Measurements from ENCODE around the gene FOXA3.

FOXA3 gene

DNA sequence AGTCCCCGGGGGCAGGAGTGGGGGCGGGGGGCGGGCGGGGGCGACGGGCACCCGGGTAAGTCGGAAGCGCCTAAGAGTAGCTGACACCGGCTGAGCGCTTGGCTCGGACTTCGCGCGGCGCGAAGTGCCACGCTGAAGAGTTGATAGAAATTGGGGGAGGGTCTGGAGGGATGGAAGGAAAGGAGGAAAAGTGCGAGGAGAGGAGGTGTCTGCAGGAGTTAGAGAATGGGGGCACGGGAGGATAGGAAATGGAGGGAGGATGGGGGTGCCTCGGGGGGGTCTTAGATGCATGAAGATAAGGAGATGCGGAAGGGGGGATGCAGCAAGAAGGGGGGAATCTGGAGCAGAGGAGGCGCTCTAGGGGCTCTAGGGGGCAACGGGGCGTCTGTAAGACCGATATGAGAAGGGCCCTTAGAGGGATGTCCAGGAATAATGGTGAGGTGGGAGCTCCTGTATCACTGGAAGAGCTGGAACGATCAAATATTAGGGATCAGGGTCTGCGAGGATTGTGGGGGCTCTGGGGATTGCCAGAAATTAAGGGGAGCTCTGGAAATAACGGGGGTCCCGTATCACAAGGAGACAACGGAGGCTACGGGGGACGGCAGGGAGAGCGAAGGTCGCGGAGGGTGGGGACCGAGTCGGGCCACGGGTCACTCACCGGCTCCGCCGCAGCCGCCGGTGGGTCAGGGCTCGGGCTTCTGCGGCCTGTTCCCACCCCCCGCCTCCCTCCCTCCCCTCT lies 38.0 kb downstream of the FOXA3 start, which contains the start of gene MYPOP:
Gene MYPOP, minus strand, starts transcription at position 702 of the 739 bp plus-strand sequence. CDS start 840 bp downstream, outside the sequence.
- peak within 1 kb of the TSS; percentile 98 for H3K4me3 Mint-ChIP-seq
- H3K36me3 Mint-ChIP-seq, result peaks cover 11% of the 10 kb centered on the region
- H3K4me1 Mint-ChIP-seq, result peaks cover 14% of the 10 kb centered on the region
- no peak for ATAC-seq (ENCODE audit: low read depth)
- H3K9me3 Mint-ChIP-seq, result no peaks in the 10 kb centered on the region
- peak within 1 kb of the TSS; percentile 78 for H3K27ac Mint-ChIP-seq
- peaks cover 6% of the 10 kb centered on the region for H3K27me3 Mint-ChIP-seq
- no peak for DNase-seq (ENCODE audit: low spot score in 2 of 2)

DNA sequence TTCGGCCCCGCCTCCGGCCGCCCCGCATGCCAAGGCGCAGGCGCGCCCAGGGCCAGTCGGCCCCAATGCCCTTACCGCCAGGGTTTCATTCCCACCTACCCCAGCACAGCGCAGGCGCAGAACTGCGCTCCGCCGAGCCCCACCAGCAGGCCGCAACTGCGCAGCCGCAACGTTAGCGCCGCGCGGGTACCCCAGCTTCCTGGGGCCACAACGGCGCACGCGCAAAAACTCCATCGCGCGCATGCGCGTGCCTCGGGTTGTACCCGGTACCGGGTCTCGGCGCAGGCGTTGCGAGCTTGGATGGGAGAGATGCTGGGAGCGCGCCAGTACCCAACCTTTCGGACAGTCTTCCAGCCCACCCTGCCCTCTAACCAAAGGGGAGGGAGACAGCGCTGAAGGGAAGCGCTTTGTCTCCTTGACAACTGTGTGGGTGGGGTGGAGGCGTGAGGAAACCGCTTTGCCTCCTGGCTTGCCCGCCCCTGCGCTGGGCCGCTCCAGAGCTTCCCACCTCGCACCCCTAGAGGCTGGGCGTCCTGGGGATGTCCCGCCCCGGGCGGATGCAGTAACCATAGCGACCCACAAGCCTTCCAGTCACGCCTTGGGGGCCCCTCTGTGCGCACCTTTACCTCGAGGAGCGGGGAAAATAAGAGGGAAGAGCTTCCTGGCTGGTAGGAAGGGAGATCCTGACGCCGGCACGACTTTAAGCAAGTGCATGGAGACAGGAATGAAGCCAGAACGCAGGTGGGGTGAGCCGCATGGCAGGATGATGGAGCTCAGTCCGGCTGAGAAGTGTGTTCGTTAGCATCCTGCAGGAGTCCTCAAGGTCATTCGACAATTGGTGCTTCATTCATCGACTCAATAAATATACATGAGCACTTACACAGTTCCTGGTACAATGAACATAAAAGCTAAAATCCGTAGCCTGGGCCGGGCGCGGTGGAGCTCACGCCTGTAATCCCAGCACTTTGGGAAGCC lies 38.8 kb downstream of the FOXA3 start:
- peak overlapping the region; percentile 98 for H3K4me3 Mint-ChIP-seq
- H3K4me1 Mint-ChIP-seq, result peaks cover 14% of the 10 kb centered on the region
- H3K36me3 Mint-ChIP-seq, result peaks cover 11% of the 10 kb centered on the region
- peak; percentile 99 to 100 for DNase-seq (ENCODE audit: low spot score in 2 of 2)
- H3K9me3 Mint-ChIP-seq, result no peaks in the 10 kb centered on the region
- H3K27me3 Mint-ChIP-seq, result peaks cover 6% of the 10 kb centered on the region
- peak overlapping the region; percentile 78 for H3K27ac Mint-ChIP-seq
- peak; percentile 82 for ATAC-seq (ENCODE audit: low read depth)

DNA sequence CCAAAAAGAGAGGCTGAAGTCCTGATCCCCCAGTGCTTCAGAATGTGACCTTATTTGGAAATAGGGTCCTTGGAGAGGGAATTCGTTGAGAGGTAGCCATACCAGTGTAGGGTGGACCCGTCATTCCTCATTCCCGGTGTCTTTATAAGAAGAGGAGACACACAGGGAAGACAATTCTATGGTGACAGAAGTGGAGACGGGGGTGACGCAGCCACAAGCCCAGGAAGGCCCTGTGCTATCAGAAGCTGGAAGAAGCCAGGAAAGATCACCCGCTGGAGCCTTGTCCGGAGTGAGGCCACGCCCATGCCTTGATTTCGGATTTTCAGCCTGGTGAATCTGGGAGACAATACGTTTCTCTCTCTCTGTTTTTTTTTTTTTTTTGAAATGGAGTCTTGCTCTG lies 40.9 kb downstream of the FOXA3 start:
- H3K27me3 Mint-ChIP-seq, result peaks cover 11% of the 10 kb centered on the region
- no peak overlapping the region for H3K27ac Mint-ChIP-seq
- H3K9me3 Mint-ChIP-seq, result no peaks in the 10 kb centered on the region
- no peak for DNase-seq (ENCODE audit: low spot score in 2 of 2)
- peaks cover 13% of the 10 kb centered on the region for H3K4me1 Mint-ChIP-seq
- no peak overlapping the region for H3K4me3 Mint-ChIP-seq
- H3K36me3 Mint-ChIP-seq, result peaks cover 4% of the 10 kb centered on the region
- no peak for ATAC-seq (ENCODE audit: low read depth)

DNA sequence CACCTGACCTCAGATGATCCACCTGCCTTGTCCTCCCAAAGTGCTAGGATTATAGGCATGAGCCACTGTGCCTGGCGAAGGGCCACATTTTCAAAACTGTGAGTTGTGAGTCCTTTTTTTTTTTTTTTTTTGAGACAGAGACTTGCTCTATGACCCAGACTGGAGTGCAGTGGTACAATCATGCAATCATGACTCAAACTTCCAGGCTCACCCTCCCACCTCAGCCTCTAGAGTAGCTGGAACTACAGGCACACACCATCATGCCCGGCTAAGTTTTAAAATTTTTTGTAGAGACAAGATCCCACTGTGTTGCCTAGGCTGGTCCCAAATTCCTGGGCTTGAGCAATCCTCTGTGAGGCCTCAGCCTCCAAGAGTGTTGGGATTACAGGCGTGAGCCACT lies 42.1 kb downstream of the FOXA3 start:
- Mint-ChIP-seq H3K27me3 (peaks cover 17% of the 10 kb centered on the region), H3K4me3 (no peak overlapping the region), H3K27ac (no peak overlapping the region), H3K4me1 (peaks cover 5% of the 10 kb centered on the region), H3K36me3 (peaks cover 2% of the 10 kb centered on the region), H3K9me3 (no peaks in the 10 kb centered on the region)
- no peak for DNase-seq (ENCODE audit: low spot score in 2 of 2)
- no peak for ATAC-seq (ENCODE audit: low read depth)

DNA sequence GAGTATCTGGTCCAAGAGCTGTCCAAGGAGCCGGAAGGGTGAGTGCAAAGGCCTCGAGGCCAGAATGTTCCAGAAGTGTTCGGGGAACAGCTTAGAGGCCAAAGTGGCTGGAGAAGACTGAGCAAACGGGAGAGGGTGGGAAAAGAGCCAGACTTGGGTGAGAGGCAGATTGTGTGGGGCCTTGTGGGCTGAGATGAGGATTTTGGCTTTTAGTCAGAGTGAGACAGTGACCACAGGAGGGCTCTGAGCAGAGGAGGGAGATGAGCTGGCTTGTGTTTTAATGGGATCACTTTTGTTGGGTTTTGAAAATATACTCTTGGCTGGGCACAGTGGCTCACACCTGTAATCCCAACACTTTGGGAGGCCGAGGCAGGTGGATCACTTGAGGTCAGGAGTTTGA lies 44.8 kb downstream of the FOXA3 start:
- ATAC-seq (ENCODE audit: low read depth), result no peak
- Mint-ChIP-seq H3K4me1 (no peaks in the 10 kb centered on the region), H3K27me3 (peaks cover 24% of the 10 kb centered on the region), H3K9me3 (no peaks in the 10 kb centered on the region), H3K4me3 (no peak overlapping the region), H3K27ac (no peak overlapping the region), H3K36me3 (peaks cover 2% of the 10 kb centered on the region)
- no peak for DNase-seq (ENCODE audit: low spot score in 2 of 2)

DNA sequence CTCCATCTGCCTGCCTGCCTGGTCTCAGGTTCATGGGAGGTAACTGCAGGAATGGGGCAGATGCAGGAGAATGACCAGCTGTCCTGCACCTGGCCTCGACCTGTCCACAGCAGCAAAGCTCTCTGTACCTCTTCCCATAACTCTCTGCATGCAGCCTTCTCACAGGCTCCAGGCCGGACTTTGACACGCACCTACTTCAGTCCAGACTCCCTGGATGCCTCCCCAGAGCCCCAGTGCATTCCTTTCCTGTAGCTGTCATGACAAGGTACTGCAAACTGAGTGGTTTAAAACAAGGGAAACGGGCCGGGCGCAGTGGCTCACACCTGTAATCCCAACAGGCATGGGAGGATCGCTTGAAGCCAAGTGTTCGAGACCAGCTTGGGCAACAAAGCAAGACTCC lies 47.2 kb downstream of the FOXA3 start:
- H3K4me3 Mint-ChIP-seq, result no peak overlapping the region
- H3K27me3 Mint-ChIP-seq, result peaks cover 26% of the 10 kb centered on the region
- DNase-seq (ENCODE audit: low spot score in 2 of 2) (no peak), ATAC-seq (ENCODE audit: low read depth) (no peak)
- peaks cover 2% of the 10 kb centered on the region for H3K36me3 Mint-ChIP-seq
- H3K4me1 Mint-ChIP-seq, result no peaks in the 10 kb centered on the region
- no peak overlapping the region for H3K27ac Mint-ChIP-seq
- no peaks in the 10 kb centered on the region for H3K9me3 Mint-ChIP-seq

DNA sequence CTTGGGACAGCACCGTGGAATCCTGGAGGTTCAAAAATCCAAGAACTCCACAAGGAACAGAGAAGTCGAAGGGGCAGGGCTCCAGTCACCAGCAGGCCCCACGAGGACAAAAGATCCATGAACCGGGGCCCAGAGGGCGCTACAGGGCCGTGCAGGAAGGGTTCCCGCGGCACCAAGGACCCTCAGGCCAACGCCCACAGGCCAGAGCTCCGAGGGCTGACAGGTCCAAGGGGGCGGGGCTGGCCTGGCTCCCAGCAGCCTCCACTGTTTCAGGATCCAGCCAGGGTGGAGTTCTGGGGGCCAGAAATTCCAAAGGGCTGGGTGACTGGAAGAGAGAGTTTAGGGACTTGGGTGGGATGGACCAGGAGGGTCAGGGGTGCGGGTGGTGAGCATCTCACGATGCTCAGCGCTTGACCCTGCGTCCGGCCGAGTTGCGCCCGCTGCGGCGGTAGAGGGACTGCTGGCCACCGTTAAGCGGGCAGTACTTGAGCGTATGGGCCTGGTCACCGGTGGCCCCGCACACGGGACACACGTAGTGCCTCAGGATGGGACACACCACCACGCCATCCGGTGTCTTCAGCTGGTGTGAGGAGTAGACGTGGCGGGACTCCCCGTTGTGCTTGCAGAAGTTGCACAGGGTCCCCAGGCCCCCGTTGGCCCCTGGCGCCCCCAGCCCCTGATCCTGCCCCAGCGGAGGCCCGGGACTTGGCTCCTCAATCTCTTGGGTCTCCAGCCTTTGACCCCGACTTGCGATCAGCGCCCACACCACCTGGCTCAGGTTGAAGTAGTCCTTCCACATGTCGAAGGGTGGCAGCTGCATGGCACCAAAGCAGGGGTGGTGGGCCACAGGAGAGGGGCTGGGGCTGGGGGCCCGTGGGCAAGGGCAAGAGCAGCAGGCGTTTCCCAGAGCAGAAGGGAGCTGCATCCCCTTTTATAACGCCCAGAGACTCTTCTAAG lies 50.0 kb downstream of the FOXA3 start, which contains the start of gene NANOS2:
Gene NANOS2, minus strand, starts transcription at position 905 of the 957 bp plus-strand sequence. Its CDS starts 85 bp downstream, at position 820.
- H3K9me3 Mint-ChIP-seq, result no peaks in the 10 kb centered on the region
- H3K27ac Mint-ChIP-seq, result no peak within 1 kb of the TSS
- no peak for ATAC-seq (ENCODE audit: low read depth)
- H3K27me3 Mint-ChIP-seq, result peaks cover 22% of the 10 kb centered on the region
- no peaks in the 10 kb centered on the region for H3K4me1 Mint-ChIP-seq
- no peak within 1 kb of the TSS for H3K4me3 Mint-ChIP-seq
- DNase-seq (ENCODE audit: low spot score in 2 of 2), result no peak
- no peaks in the 10 kb centered on the region for H3K36me3 Mint-ChIP-seq

DNA sequence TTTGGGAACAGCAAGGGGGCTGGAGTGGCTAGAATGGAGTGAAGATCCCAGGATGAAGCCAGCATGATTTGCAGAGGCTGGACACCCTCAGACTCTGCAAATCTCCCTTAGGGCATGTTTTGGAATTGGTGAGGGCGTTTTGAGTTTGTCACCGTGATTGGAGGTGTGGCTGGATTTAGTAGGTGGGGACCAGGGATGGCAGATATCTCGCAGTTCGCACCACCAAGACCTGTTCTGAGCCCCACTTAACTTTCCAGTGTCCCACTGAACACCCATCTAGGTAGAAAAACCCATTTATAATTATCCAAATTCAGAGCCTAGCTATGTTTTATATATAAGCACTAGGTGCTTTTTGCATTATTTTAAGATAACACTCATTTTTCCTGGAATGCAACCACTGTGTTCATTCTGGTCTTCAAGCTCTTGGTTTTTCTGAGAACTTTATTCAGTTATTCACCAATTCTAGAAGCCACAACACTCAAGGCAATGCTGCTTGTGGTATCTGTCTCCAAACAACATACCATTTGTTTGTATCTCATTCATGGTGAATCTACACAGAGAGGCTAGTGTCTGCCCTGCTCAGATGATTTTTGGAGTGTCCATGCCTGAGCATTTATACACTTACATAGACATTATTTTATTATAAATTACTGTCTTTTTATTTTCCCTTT lies 53.4 kb downstream of the FOXA3 start:
- Mint-ChIP-seq H3K9me3 (no peaks in the 10 kb centered on the region), H3K36me3 (no peaks in the 10 kb centered on the region), H3K27me3 (peaks cover 11% of the 10 kb centered on the region), H3K4me1 (no peaks in the 10 kb centered on the region), H3K4me3 (no peak overlapping the region), H3K27ac (no peak overlapping the region)
- ATAC-seq (ENCODE audit: low read depth) (no peak), DNase-seq (ENCODE audit: low spot score in 2 of 2) (no peak)

DNA sequence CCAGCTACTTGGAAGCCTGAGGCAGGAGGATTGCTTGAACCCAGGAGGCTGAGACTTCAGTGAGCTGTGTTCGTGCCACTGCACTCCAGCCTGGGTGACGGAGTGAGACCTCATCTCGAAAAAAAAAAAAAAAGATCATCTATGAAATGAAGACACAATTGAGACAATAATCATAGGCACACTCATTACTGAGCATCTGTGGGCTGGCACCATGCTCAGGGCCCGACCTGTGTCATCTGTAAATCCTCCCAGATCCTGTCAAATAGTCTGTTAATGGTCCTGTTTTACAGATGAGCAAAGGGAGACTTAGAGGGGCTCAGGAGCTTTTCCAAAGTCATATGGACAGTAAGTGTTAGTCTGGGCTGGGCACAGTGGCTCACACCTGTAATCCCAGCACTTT lies 54.6 kb downstream of the FOXA3 start:
- H3K4me3 Mint-ChIP-seq, result no peak overlapping the region

DNA sequence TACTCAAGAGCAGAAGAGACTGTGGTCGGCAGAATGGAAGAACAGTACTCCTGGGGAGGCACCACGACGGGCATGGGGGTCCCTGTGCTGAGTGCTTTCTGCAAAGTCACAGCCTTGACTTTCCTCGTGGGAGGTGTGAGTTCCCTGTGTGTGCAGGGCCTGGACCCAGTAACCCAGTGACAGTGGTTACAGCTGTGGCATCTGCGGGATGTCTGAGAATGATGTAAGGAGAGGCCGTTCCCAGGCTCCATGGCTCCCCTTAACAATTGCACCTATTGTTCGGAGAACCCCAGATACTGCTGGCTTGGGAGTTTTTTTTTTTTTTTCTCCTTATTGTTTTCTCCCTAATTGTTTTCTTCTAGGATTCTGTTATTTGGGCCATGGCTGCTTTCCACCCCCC lies 55.6 kb downstream of the FOXA3 start:
- no peak overlapping the region for H3K4me3 Mint-ChIP-seq
- no peaks in the 10 kb centered on the region for H3K4me1 Mint-ChIP-seq
- peaks cover 5% of the 10 kb centered on the region for H3K27me3 Mint-ChIP-seq
- ATAC-seq (ENCODE audit: low read depth) (no peak), DNase-seq (ENCODE audit: low spot score in 2 of 2) (no peak)
- no peaks in the 10 kb centered on the region for H3K36me3 Mint-ChIP-seq
- no peaks in the 10 kb centered on the region for H3K9me3 Mint-ChIP-seq
- no peak overlapping the region for H3K27ac Mint-ChIP-seq

More for the DNA sequence above, 54.6 kb downstream of the FOXA3 start:
- no peaks in the 10 kb centered on the region for H3K36me3 Mint-ChIP-seq
- H3K9me3 Mint-ChIP-seq, result no peaks in the 10 kb centered on the region
- DNase-seq (ENCODE audit: low spot score in 2 of 2) (no peak), ATAC-seq (ENCODE audit: low read depth) (no peak)
- no peak overlapping the region for H3K27ac Mint-ChIP-seq
- H3K4me1 Mint-ChIP-seq, result no peaks in the 10 kb centered on the region
- peaks cover 6% of the 10 kb centered on the region for H3K27me3 Mint-ChIP-seq

DNA sequence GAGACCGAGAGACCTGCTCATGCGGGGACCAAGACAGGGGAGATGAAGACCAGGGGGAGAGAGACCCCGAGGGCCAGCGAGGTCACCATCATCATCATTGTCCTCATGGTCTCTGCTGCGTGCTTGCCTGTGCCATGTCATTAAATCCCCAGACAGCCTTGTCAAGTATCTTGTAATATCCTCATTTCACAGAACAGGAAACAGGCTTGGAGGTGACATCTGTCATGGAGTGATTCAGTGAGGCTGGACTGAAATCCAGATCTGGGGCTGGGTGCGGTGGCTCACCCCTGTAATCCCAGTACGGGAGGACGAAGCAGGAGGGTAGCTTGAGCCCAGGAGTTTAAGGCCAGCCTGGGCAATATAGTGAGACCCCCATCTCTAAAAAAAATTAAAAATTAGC lies 56.3 kb downstream of the FOXA3 start:
- no peak overlapping the region for H3K4me3 Mint-ChIP-seq
- no peak overlapping the region for H3K27ac Mint-ChIP-seq
- no peak for ATAC-seq (ENCODE audit: low read depth)
- H3K9me3 Mint-ChIP-seq, result no peaks in the 10 kb centered on the region
- no peaks in the 10 kb centered on the region for H3K4me1 Mint-ChIP-seq
- no peaks in the 10 kb centered on the region for H3K36me3 Mint-ChIP-seq
- DNase-seq (ENCODE audit: low spot score in 2 of 2), result no peak
- H3K27me3 Mint-ChIP-seq, result peaks cover 4% of the 10 kb centered on the region

DNA sequence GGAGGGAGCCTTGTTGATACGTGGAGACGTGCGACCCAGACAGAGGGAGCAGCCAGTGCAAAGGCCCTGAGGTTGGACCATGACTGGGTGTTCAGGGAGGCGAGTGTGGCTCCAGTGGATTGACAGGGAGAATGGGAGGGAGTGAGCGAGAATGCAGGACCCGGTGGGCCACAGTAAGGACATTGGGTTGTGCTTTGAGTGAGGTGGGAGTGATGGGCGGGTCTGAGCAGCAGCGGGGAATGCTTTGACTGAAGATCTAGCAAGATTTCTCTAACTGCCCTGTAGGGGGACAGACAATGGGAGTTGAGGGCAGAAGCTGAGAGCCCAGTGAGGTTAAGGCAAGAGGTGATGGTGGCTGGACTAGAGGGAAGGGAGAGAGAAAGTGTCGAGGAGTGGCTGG lies 58.2 kb downstream of the FOXA3 start:
- H3K27me3 Mint-ChIP-seq, result no peaks in the 10 kb centered on the region
- H3K4me3 Mint-ChIP-seq, result no peak overlapping the region
- H3K36me3 Mint-ChIP-seq, result no peaks in the 10 kb centered on the region
- no peak for DNase-seq (ENCODE audit: low spot score in 2 of 2)
- no peak for ATAC-seq (ENCODE audit: low read depth)
- no peak overlapping the region for H3K27ac Mint-ChIP-seq
- H3K9me3 Mint-ChIP-seq, result peaks cover 1% of the 10 kb centered on the region
- no peaks in the 10 kb centered on the region for H3K4me1 Mint-ChIP-seq
